ENCODE results near the gene CTNNA2.

Gene CTNNA2

DNA sequence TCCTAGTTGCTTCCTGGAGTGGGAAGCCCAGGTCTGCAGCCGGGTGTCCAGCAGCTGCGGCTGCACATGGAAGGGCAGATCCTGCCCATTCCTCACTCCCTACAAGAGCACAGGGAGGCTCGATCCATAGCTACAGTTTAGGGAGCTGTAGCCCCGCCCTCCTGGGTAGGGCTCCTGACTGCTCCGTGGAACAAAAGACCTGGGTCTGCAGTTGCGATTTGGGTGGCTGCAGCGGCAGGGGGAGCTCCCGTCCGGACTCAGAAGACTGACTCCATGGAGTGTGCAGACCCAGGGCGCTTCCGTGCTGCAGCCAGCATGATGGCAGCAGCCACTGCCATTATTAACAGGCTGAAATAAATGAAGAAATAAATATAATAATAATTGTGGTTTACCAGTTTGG, 157.3 kb downstream of the CTNNA2 start:
- no peak overlapping the region for H3K4me3 ChIP-seq (ENCODE audit: low read depth, low read length)
- no peak for DNase-seq (ENCODE audit: low read depth)

DNA sequence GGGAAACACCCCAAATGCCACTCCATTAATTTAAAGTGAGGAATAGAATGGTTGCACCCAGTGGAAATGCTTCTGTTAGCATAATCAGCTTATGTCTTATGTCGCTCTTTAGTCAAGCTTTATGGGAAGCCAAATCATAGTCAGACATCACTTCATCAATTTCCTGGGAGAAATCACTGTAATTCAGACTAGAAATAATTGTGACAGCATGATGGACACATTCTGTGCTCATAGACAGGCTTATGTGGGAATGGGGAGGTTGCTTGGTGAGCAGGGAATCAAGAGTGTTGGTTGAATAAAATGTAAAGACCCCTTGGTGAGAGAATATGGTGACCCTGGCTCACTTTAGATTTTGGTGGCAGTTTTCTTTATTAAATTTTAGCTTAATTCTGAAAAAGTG, 174.0 kb downstream of the CTNNA2 start:
- TF ChIP-seq, protein P1, sequence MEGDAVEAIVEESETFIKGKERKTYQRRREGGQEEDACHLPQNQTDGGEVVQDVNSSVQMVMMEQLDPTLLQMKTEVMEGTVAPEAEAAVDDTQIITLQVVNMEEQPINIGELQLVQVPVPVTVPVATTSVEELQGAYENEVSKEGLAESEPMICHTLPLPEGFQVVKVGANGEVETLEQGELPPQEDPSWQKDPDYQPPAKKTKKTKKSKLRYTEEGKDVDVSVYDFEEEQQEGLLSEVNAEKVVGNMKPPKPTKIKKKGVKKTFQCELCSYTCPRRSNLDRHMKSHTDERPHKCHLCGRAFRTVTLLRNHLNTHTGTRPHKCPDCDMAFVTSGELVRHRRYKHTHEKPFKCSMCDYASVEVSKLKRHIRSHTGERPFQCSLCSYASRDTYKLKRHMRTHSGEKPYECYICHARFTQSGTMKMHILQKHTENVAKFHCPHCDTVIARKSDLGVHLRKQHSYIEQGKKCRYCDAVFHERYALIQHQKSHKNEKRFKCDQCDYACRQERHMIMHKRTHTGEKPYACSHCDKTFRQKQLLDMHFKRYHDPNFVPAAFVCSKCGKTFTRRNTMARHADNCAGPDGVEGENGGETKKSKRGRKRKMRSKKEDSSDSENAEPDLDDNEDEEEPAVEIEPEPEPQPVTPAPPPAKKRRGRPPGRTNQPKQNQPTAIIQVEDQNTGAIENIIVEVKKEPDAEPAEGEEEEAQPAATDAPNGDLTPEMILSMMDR (IDR thresholded peaks at IDR 0.05; ENCODE audit: control insufficient read depth, extremely low read depth, insufficient read depth): no peak
- H3K4me3 ChIP-seq (ENCODE audit: low read depth, low read length): no peak overlapping the region
- no peak for DNase-seq (ENCODE audit: low read depth)

More for the DNA sequence above, 157.3 kb downstream of the CTNNA2 start:
- TF ChIP-seq, protein P1 (IDR thresholded peaks at IDR 0.05; ENCODE audit: control insufficient read depth, extremely low read depth, insufficient read depth): 0 out of 2 replicates have a peak, but pooled peaks have one; percentile 13

DNA sequence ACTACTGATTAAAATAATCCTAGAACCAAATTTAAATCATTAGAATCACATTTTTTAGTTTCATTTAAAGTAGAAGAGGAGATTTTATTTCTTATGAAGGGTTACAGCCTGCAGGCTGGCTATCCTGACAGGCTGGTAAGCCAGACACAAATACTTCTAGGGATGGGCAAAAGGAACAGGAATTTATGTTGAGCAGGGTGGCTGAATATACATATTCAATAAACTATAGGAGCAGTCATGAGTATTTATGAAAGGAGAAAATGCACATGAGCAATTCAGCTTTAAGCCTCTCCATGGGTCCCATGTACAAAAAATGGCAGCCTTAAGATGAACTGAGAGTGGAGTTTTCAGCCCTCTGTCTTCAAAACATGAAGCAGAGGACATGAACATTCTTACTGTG, 182.4 kb downstream of the CTNNA2 start:
- H3K4me3 ChIP-seq (ENCODE audit: low read depth, low read length): no peak overlapping the region
- TF ChIP-seq, protein P1 (IDR thresholded peaks at IDR 0.05; ENCODE audit: control insufficient read depth, extremely low read depth, insufficient read depth): no peak
- DNase-seq (ENCODE audit: low read depth): no peak

DNA sequence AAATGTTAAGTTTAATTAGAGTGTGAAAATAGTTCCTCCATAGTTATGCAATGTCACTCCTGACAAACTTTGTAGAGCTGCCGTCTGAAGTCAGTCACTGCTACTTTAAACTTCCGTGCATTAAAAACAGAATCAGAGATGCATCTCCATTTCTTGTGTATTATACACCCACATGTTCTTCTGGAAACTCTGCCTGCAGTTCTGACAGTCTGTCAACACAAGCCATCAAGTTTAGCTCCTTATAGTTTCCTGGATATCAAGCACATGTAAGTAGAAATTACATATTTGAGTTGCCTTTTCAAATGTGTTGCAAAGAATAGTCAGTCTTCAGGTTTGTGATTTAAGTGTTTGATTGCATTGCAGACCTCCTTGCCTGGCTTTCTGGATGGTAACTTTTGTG, 184.3 kb downstream of the CTNNA2 start:
- TF ChIP-seq, protein P1 (IDR thresholded peaks at IDR 0.05; ENCODE audit: control insufficient read depth, extremely low read depth, insufficient read depth): no peak
- no peak overlapping the region for H3K4me3 ChIP-seq (ENCODE audit: low read depth, low read length)
- no peak for DNase-seq (ENCODE audit: low read depth)

DNA sequence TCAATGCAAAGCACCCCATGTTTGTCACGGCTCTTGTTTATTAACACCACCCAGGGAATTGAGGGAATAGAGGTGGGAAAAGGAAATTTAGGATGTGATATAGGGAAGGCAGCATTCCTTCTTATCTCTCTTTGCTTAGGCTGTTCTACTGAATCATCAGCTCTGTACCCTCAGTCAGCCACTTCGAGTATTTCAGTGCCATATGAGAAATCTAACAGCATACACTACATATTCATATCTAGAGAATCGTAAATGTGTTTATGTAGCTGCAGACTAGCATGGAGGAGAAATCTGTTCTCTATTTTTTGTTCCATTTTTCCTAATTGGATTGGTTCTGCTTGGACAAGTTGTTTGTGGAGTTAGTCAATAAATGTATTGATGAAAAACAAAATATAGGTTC, 187.8 kb downstream of the CTNNA2 start:
- H3K4me3 ChIP-seq (ENCODE audit: low read depth, low read length): no peak overlapping the region
- DNase-seq (ENCODE audit: low read depth): no peak
- TF ChIP-seq, protein P1 (IDR thresholded peaks at IDR 0.05; ENCODE audit: control insufficient read depth, extremely low read depth, insufficient read depth): no peak

- no peak for DNase-seq (ENCODE audit: low read depth)
- TF ChIP-seq, protein P1 (IDR thresholded peaks at IDR 0.05; ENCODE audit: control insufficient read depth, extremely low read depth, insufficient read depth): no peak
- no peak overlapping the region for H3K4me3 ChIP-seq (ENCODE audit: low read depth, low read length)
Measured at GRCh38 chr2:79702905-79703304, 190.1 kb downstream of the CTNNA2 start.

DNA sequence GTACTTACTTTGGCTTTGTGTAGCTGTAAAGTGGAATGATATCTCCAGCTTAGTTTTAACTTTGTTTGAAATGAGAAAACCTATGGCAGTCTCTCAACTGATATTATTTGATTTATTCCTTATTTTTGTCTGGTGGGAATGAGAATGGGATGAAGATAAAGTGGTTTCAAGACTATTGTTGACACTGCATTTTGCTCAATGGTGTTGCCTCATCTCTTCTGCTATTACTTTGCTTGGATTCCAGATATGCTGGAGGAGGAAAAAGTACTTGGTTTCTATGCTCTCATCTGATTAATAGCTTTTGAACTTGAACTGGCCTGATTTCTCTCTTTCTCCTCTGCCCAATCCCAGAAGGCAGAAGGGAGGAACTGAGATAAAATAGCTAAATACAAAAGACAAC, 198.2 kb downstream of the CTNNA2 start:
- TF ChIP-seq, protein P1 (IDR thresholded peaks at IDR 0.05; ENCODE audit: control insufficient read depth, extremely low read depth, insufficient read depth): no peak
- no peak for DNase-seq (ENCODE audit: low read depth)
- H3K4me3 ChIP-seq (ENCODE audit: low read depth, low read length): no peak overlapping the region

Measured in LNCaP clone FGC (cell line).